K562 (cell line): ENCODE results near the gene ZMYND8. TPM values are rescaled to one million over a fixed set of nuclear protein-coding genes. Genes with fewer than 3 reads are reported as not detected.

Experiments
- ATF7 ChIP-seq: fragments of 450-650 bp; IDR thresholded peaks from 2 replicates; pipeline ENCODE4 v1.7.1; 2014; ENCODE audit warnings: mild to moderate bottlenecking, moderate library complexity
- DEAF1 ChIP-seq: fragments of 450-650 bp; formaldehyde crosslinking; IDR thresholded peaks from 2 replicates; pipeline ENCODE4 v1.4.0; 2020; ENCODE audit warnings: mild to moderate bottlenecking, moderate library complexity
- MTA2 ChIP-seq: fragments of 450-650 bp; IDR thresholded peaks from 2 replicates; pipeline ENCODE4 v1.6.1; 2016; ENCODE audit warnings: low read depth
- NCOA2 ChIP-seq, 2 experiments: fragments of 450-650 bp; IDR thresholded peaks; 2 replicates each; pipeline ENCODE4 v1.6.1; 2018; ENCODE audit warnings: mild to moderate bottlenecking in 2 of 2, moderate library complexity in 1 of 2; ENCODE audit not compliant: partially characterized antibody in 2 of 2
- PKNOX1 ChIP-seq: fragments of 450-650 bp; IDR thresholded peaks from 2 replicates; pipeline ENCODE4 v1.6.1; 2016
- SAP30 ChIP-seq: fragments of 200-600 bp; sonication (generic); IDR thresholded peaks from 2 replicates; pipeline ENCODE4 v1.6.1; 2012; ENCODE audit warnings: borderline replicate concordance, low read depth, mild to moderate bottlenecking, moderate library complexity, low read length, control low read depth, inconsistent platforms; ENCODE audit not compliant: insufficient read depth, poor library complexity, severe bottlenecking
- SREBF2 ChIP-seq: sonication (generic); formaldehyde crosslinking; IDR thresholded peaks from 2 replicates; pipeline ENCODE4 v1.4.0; 2020; ENCODE audit warnings: mild to moderate bottlenecking, missing genetic modification reagents
- SRSF1 ChIP-seq: fragments of 200-400 bp; formaldehyde crosslinking; IDR thresholded peaks from 2 replicates; pipeline ENCODE4 v1.6.1; 2017; ENCODE audit warnings: mild to moderate bottlenecking, low read depth, low read length, moderate library complexity
- TAF1 ChIP-seq: IDR thresholded peaks from 2 replicates; pipeline ENCODE4 v1.6.1; 2011; ENCODE audit warnings: mild to moderate bottlenecking, low read length, moderate library complexity; ENCODE audit not compliant: insufficient read depth, control insufficient read depth, severe bottlenecking; ENCODE audit errors: extremely low read depth
- TEAD1 ChIP-seq, 2 experiments: fragments of 450-650 bp in 1 of 2; sonication (generic) in 1 of 2; formaldehyde crosslinking; IDR thresholded peaks; 2 replicates each; pipeline versions ENCODE4 v1.4.0 to v1.8.0; 2020 to 2022; ENCODE audit warnings: mild to moderate bottlenecking in 2 of 2, missing genetic modification reagents in 1 of 2
- XRCC5 ChIP-seq: fragments of 200-400 bp; formaldehyde crosslinking; IDR thresholded peaks from 2 replicates; pipeline ENCODE4 v1.6.1; 2017; ENCODE audit warnings: low read depth, mild to moderate bottlenecking, low read length
- ZBTB40 ChIP-seq, 2 experiments: fragments of 450-650 bp in 1 of 2; sonication (generic) in 1 of 2; formaldehyde crosslinking in 1 of 2; IDR thresholded peaks; 2 replicates each; pipeline versions ENCODE4 v1.7.1 to v1.9.0; 2016 to 2022; ENCODE audit warnings: inconsistent platforms in 1 of 2, mild to moderate bottlenecking in 1 of 2, missing genetic modification reagents in 1 of 2
- ZNF589 ChIP-seq: fragments of 200-800 bp; sonication (Bioruptor generic); IDR thresholded peaks from 2 replicates; pipeline ENCODE4 v1.6.1; 2016; ENCODE audit warnings: low read depth, missing genetic modification characterization, missing compliant biosample characterization
- polyA plus RNA-seq, 8 experiments: library from polyadenylated mRNA; depleted of rRNA in 4 of 8; stranded (reverse) in 5 of 8; unstranded in 3 of 8; fragments of >200 nt; fragmentation: Nextera tagmentation in 2 of 8; fragmentation: Illumina TruSeq in 1 of 8; extraction: Ambion mirVana in 2 of 8; extraction: Trizol in 1 of 8; gene quantifications; 2 replicates each; pipeline versions ENCODE4 v1.2.1 to v1.2.3, GENCODE V29; 2011 to 2014; ENCODE audit warnings: inconsistent platforms in 1 of 8, missing spikeins in 1 of 8
- total RNA-seq, 7 experiments: library from RNA; depleted of rRNA in 6 of 7; stranded (reverse); fragments of >200 nt in 6 of 7; fragmentation: Illumina TruSeq in 2 of 7; extraction: Trizol in 2 of 7; gene quantifications; 2 replicates each; pipeline versions ENCODE4 v1.2.1 to v1.2.3, GENCODE V29; 2011 to 2021; ENCODE audit warnings: low replicate concordance in 1 of 7

The ZMYND8 gene
- total and polyA plus RNA-seq, 9 of the 15 experiments (the other 6 are each of a cell fraction or from before 2014, with no cell fraction given): 31.8 to 148 (median 71.9) TPM

GRCh38 chr20:47320990-47321805 lies 35.3 kb downstream of the ZMYND8 start (continued):
- TF ChIP-seq ZBTB40 (IDR thresholded peaks at IDR 0.05): no peak
- TF ChIP-seq ZBTB40 (CRISPR knock-in tag; IDR thresholded peaks at IDR 0.05): no peak
- TF ChIP-seq DEAF1 (CRISPR knock-in tag): no peak
- TF ChIP-seq ATF7: no peak
- no peak for TF ChIP-seq SAP30
- TF ChIP-seq TAF1: no peak
- no peak for TF ChIP-seq SRSF1
- TF ChIP-seq PKNOX1: peak; percentile 85
- TF ChIP-seq NCOA2 (IDR thresholded peaks at IDR 0.05; ENCODE audit: partially characterized antibody in 2 of 2): no peak
- 0 out of 2 replicates have a peak, but pooled peaks have one; percentile 32 for TF ChIP-seq ZNF589 (CRISPR knock-in tag)
- TF ChIP-seq TEAD1 (CRISPR knock-in tag; IDR thresholded peaks at IDR 0.05): no peak
- no peak for TF ChIP-seq MTA2
- TF ChIP-seq SREBF2 (CRISPR knock-in tag): no peak
- TF ChIP-seq XRCC5: no peak
